Measurements from ENCODE around the gene SERPINB4. TPM values are rescaled to one million over a fixed set of nuclear protein-coding genes. Genes with fewer than 3 reads are reported as not detected.
"Not testable (repeated sequence)": the region's sequence is repeated elsewhere in the genome, so short reads cannot be mapped to it uniquely, and the experiment has no call there.

SERPINB4 gene
- total and polyA plus RNA-seq, 8 donors: not detected

- FAIRE-seq: no peak
- H3K9me3 ChIP-seq: no peaks in the 10 kb centered on the region
- no peak for DNase-seq
- no peak for ATAC-seq
- no peak overlapping the region for H3K4me3 ChIP-seq
- no peaks in the 10 kb centered on the region for H3K36me3 ChIP-seq
- H3K4me1 ChIP-seq: no peaks in the 10 kb centered on the region
- no peaks in the 10 kb centered on the region for H3K27me3 ChIP-seq
- TF ChIP-seq CTCF (IDR thresholded peaks at IDR 0.05): no peak
- intact Hi-C loops (cut with DNase I): no loop called here
- H3K27ac ChIP-seq: no peak overlapping the region
These were observed 2.9 kb upstream of the SERPINB4 start for GRCh38 chr18:63646936-63647335.

- H3K9me3 ChIP-seq; H3K27me3 ChIP-seq; DNase-seq; H3K27ac ChIP-seq; H3K36me3 ChIP-seq; H3K4me3 ChIP-seq; ATAC-seq; intact Hi-C loops (cut with DNase I); H3K4me1 ChIP-seq: not testable (repeated sequence)
- peak; percentile 88 for FAIRE-seq
- WGBS, 2 donors: 89 to 93% methylated on average over 1 of the region's 1 CpG
These were observed 638 bp upstream of the SERPINB4 start for GRCh38 chr18:63644694-63645093.

- H3K9me3 ChIP-seq; H3K27me3 ChIP-seq; intact Hi-C loops (cut with DNase I); DNase-seq; FAIRE-seq; H3K36me3 ChIP-seq; H3K4me3 ChIP-seq; H3K4me1 ChIP-seq; H3K27ac ChIP-seq; ATAC-seq: not testable (repeated sequence)
- WGBS, 2 donors: 70 to 82% methylated on average over 4 of the region's 4 CpGs
These were observed 1.2 kb downstream of the SERPINB4 start for GRCh38 chr18:63642668-63643356.

- H3K27ac ChIP-seq; FAIRE-seq; intact Hi-C loops (cut with DNase I); H3K4me1 ChIP-seq; H3K9me3 ChIP-seq; H3K36me3 ChIP-seq; H3K27me3 ChIP-seq; H3K4me3 ChIP-seq; DNase-seq; ATAC-seq: not testable (repeated sequence)
- 74 to 78% methylated on average over 4 of the region's 4 CpGs for WGBS, 2 donors
These were observed 2.8 kb downstream of the SERPINB4 start for GRCh38 chr18:63641157-63641680.

- Histone ChIP-seq H3K9me3 (no peaks in the 10 kb centered on the region), H3K27ac (no peak overlapping the region), H3K36me3 (no peaks in the 10 kb centered on the region), H3K4me1 (no peaks in the 10 kb centered on the region), H3K27me3 (no peaks in the 10 kb centered on the region), H3K4me3 (no peak overlapping the region)
- no peak for DNase-seq
- TF ChIP-seq CTCF (IDR thresholded peaks at IDR 0.05): no peak
- no peak for FAIRE-seq
- intact Hi-C loops (cut with DNase I): no loop called here
- 73 to 84% methylated on average over 6 of the region's 6 CpGs for WGBS, 2 donors
- ATAC-seq: no peak
These were observed 6.4 kb downstream of the SERPINB4 start for GRCh38 chr18:63637703-63638102.

GRCh38 chr18:63627819-63628218 lies 16.2 kb downstream of the SERPINB4 start:
- DNase-seq (no peak), ATAC-seq (no peak), FAIRE-seq (no peak)
- no peak overlapping the region for H3K4me3 ChIP-seq
- H3K27me3 ChIP-seq: peaks cover 0 to 4% (median 0%) of the 10 kb centered on the region in 4 donors
- no peaks in the 10 kb centered on the region for H3K9me3 ChIP-seq
- no peaks in the 10 kb centered on the region for H3K36me3 ChIP-seq
- intact Hi-C loops (cut with DNase I): no loop called here
- no peaks in the 10 kb centered on the region for H3K4me1 ChIP-seq
- no peak overlapping the region for H3K27ac ChIP-seq
- no peak for TF ChIP-seq CTCF (IDR thresholded peaks at IDR 0.05)
